NCI-H146 treated with DMSO at 0.1 percent for 48 hours (cell line): Measurements from ENCODE around the gene TGM2.

ENCODE experiments used
- DNase-seq: peaks from one replicate; lab custom pipeline; 2025; ENCODE audit not compliant: unreplicated experiment; lab: John Stamatoyannopoulos, UW

TGM2 gene

GRCh38 chr20:38098952-38099351, 66.1 kb downstream of the TGM2 start:
- DNase-seq: no peak

- no peak for DNase-seq
These were observed 69.9 kb downstream of the TGM2 start for GRCh38 chr20:38095017-38095686.

- no peak for DNase-seq
These were observed 70.6 kb downstream of the TGM2 start for GRCh38 chr20:38094373-38094891.

- no peak for DNase-seq
These were observed 71.4 kb downstream of the TGM2 start for GRCh38 chr20:38093641-38094077.

DNA sequence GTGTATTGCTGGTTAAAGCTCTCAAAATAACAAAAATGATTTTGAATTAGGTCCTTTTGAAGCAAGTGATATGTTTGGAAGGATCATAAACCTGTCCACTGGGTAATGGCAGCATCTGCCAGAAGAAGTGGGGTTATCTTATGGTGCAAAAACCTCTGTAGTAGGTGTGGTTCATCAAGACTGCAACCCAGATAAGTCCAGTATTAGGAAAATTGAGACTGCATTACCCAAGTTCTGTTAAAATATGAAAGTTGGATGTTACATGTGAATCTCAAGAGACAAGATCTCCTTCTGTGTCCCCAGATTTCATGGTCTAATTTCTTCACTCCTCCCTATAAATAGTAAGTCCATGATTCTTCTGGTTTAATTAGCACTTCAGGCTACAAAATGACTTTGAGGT, 72.2 kb downstream of the TGM2 start:
- DNase-seq: no peak

DNA sequence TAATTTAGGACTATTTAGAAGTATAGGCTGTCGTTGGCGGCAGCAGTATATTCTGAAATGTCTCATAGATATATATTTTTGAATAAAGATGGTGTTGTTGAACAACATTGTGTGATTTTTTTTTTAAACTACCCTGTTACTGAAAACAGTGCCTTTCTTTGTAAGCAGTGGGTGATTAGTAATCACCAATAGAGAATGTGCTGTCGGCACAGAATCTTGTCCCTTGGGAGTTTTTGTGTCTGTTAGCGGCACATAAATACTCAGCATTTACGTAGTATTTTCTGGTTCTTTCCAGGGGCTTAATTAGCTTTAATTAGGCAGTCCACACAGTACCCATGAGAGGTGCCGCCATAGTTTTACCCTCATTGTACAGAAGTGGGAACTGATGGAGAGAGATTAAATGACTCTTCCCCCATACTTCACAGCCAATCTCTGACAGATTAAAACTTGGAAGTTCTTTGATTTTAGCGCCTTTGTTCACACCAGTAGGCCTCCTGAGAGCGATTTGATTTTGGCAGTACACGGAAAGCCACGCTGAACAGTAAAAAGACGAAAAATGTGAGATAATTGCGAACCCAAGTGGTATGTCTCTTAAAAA, 72.7 kb downstream of the TGM2 start:
- no peak for DNase-seq

DNA sequence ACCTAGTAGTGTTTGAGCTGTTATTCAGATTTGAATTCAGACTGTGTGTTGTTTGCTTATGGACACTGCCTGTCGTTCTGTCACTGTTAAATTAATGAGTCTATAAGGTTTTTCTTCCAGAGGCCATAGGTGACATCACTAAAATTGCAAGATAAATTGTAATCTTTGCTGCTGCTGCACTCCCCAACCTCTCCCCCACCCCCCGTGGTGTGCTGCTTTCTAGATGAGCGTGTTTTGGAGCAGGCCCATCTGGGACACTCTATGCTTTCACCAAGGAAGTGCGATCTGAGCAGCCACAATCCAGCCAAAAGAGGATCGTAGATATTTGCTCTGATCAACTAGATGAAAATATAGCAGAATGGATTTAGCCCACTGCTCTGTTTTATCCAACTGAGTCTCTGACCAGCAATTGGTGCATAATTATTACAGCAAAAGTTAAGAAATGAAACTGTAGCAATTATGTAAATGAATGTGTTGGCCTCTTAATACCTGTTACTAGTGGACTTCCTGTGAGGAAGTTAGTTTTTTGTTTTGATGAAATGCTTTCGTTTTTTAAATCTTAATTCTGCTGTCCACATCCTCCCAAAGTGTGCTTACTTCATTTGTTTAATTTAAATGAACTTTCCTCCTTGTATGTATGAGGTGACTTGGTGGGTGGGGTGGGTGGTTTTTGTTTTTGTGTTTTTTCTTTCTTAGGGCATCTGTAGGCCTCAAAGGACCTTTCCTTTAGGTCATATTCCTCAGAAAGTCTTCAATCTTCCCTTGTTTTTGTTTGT, 73.4 kb downstream of the TGM2 start:
- DNase-seq: no peak

DNA sequence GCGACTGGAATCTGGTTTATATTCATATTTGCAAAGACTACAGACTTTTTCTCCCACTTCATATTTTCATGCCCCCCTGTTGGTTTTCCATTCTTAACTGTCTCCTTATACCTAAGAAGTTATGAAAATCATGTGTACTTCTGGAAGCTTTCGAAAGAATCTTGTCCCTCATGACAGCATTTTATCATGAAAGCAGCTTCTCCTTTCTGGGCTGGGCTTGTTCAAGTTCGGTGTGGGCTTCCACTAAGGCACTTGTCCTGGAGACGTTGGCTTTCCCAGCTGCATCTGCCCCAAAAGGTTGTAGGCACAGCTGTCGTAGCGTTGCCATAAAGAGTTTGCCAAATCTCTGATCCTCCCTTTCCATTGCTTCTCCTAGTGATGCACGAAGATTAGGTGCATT, 75.0 kb downstream of the TGM2 start:
- no peak for DNase-seq

DNA sequence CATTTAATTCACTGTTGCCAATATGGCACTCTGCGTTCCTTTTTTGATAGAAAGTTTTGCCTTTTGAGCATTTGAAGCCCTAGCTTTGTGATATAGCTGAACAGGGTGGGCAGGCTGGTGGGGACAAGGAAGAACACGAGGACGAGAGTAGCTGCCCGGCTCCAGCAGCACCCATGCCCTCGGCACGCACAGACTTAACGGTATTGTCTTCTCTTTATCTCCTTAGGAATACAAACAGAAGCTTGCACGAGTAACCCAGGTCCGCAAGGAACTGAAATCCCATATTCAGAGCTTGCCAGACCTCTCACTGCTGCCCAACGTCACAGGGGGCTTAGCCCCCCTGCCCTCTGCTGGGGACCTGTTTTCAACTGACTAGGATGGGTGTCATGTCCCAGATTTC, 75.6 kb downstream of the TGM2 start:
- no peak for DNase-seq

GRCh38 chr20:38085026-38085425, 80.0 kb downstream of the TGM2 start:
- DNase-seq: no peak

- DNase-seq: no peak
These were observed 80.6 kb downstream of the TGM2 start for GRCh38 chr20:38084425-38084951.

- DNase-seq: no peak
These were observed 81.6 kb downstream of the TGM2 start for GRCh38 chr20:38083338-38084048.

DNA sequence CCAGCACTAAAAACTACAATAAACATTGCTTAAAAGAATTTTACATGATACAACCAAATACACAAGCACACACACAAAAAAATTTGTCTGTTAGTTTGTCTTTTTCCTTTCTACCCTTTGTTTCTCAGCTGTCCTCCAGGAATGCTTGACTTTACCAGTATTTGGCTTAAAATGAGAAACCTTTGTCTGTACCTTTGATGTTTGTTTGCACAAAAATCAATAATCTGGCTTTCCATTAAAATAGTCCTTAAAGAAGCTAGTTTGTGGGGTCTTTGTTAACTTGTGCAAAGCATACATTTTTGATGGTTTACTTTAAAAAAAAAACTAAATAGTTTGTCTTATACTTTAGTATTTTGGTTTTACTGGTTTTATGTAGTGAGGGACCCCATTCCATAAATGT, 82.2 kb downstream of the TGM2 start:
- peak; percentile 40 for DNase-seq

GRCh38 chr20:38081575-38081974, 83.5 kb downstream of the TGM2 start:
- DNase-seq: no peak

DNA sequence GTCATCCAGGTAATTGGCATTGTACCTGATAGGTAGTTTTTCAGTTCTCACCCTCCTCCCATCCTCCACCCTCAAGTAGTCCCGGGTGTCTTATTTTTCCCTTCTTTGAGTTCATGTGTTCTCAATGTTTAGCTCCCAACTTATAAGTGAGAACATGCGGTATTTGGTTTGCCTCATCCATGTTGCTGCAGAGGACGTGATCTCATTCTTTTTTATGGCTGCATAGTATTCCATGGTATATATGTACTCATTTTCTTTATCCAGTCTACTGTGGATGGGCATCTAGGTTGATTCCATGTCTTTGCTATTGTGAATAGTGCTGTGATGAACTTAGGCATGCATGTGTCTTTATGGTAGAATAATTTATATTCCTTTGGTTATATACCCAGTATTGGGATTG, 85.7 kb downstream of the TGM2 start:
- no peak for DNase-seq

DNA sequence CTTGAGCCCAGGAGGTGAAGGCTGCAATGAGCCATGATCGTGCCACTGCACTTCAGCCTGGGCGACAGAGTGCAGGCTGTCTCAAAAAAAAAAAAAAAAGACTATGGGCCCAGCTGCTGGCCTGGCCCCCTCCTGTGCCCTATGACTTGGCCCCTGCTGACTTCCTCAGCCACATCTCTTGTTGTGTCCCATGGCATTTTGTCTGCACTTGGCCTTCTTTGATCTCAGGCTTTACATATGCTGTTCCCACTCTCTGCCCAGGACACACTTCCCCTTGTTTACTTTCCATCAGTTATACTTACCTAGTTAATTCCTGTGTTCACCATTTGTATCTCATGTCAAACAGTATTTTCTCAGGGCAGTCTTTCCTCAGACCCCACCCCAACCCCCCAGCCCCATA, 87.0 kb downstream of the TGM2 start:
- DNase-seq: no peak
